ENCODE data around the gene KARS1. TPM values are rescaled to one million over a fixed set of nuclear protein-coding genes. Genes with fewer than 3 reads are reported as not detected.

KARS1 gene
- 100 to 1,000 TPM; 118 to 130 (median 121) TPM for total RNA-seq

DNA sequence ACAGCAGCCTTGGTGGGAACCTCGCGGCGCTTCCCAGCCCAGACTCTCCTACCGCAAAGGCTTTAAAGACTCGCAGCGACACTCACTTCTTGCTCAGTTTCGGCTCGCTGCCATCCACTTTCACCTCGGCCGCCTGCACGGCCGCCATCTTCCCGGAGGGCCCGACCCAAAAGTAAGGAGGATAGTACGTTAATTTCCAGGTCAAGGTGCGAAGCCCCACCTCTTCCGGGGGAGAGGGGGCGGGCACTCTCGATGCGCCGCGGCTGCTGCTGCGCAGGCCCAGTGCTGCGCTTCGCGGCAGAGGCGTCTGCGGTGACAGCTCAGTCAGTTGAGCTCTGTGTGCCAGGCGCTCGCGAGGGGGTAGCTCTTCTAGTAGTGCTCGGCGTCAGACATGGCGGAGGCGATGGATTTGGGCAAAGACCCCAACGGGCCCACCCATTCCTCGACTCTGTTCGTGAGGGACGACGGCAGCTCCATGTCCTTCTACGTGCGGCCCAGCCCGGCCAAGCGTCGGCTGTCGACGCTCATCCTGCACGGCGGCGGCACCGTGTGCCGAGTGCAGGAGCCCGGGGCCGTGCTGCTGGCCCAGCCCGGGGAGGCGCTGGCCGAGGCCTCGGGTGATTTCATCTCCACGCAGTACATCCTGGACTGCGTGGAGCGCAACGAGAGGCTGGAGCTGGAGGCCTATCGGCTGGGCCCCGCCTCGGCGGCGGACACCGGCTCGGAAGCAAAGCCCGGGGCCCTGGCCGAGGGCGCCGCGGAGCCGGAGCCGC, at the start of gene KARS1, which contains the start of gene TERF2IP:
TSS of gene KARS1 (minus strand) at position 174 of the 773 bp plus-strand sequence. CDS start at position 148, 26 bp downstream.
TSS of gene TERF2IP (plus strand) at position 282 of the 773 bp plus-strand sequence. CDS start at position 392, 110 bp downstream.
- TF ChIP-seq POLR2AphosphoS5 (IDR thresholded peaks at IDR 0.05), result peak; percentile 97
- TF ChIP-seq POLR2A (IDR thresholded peaks at IDR 0.05), result peak; percentile 91 to 94
- TF ChIP-seq, protein P1, sequence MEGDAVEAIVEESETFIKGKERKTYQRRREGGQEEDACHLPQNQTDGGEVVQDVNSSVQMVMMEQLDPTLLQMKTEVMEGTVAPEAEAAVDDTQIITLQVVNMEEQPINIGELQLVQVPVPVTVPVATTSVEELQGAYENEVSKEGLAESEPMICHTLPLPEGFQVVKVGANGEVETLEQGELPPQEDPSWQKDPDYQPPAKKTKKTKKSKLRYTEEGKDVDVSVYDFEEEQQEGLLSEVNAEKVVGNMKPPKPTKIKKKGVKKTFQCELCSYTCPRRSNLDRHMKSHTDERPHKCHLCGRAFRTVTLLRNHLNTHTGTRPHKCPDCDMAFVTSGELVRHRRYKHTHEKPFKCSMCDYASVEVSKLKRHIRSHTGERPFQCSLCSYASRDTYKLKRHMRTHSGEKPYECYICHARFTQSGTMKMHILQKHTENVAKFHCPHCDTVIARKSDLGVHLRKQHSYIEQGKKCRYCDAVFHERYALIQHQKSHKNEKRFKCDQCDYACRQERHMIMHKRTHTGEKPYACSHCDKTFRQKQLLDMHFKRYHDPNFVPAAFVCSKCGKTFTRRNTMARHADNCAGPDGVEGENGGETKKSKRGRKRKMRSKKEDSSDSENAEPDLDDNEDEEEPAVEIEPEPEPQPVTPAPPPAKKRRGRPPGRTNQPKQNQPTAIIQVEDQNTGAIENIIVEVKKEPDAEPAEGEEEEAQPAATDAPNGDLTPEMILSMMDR (IDR thresholded peaks at IDR 0.05), result no peak
- no peak for TF ChIP-seq EP300 (IDR thresholded peaks at IDR 0.05)
- H3K4me3 ChIP-seq, result peak within 1 kb of the TSS; percentile 93 to 96
- WGBS, 2 donors (ENCODE audit: low coverage in 1 of 2), result 0% methylated on average over 13 of the region's 76 CpGs; no CpG with 5 or more reads in 1 of the 2 donors
- no peaks in the 10 kb centered on the region for H3K27me3 ChIP-seq
- H3K9me3 ChIP-seq, result no peaks in the 10 kb centered on the region
- H3K4me1 ChIP-seq, result peaks cover 0 to 74% (median 27%) of the 10 kb centered on the region in 3 donors
- peak within 1 kb of the TSS; percentile 91 to 99 (median 96) for H3K27ac ChIP-seq
- peak; percentile 97 for ATAC-seq
- peaks cover 0 to 32% of the 10 kb centered on the region in 2 donors for H3K36me3 ChIP-seq

GRCh38 chr16:75695708-75696107, 48.2 kb upstream of the KARS1 start:
- Histone ChIP-seq H3K36me3 (no peaks in the 10 kb centered on the region), H3K4me1 (no peaks in the 10 kb centered on the region), H3K27ac (no peak overlapping the region), H3K27me3 (no peaks in the 10 kb centered on the region), H3K9me3 (no peaks in the 10 kb centered on the region), H3K4me3 (no peak overlapping the region)
- 77 to 82% methylated on average over 6 of the region's 6 CpGs for WGBS, 2 donors (ENCODE audit: low coverage in 1 of 2)
- TF ChIP-seq EP300 (IDR thresholded peaks at IDR 0.05), result no peak
- TF ChIP-seq, protein P1 (IDR thresholded peaks at IDR 0.05), result peak in 1 of 4 experiments; percentile 19
- TF ChIP-seq POLR2A (IDR thresholded peaks at IDR 0.05), result no peak
- no peak for TF ChIP-seq POLR2AphosphoS5 (IDR thresholded peaks at IDR 0.05)
- no peak for ATAC-seq

DNA sequence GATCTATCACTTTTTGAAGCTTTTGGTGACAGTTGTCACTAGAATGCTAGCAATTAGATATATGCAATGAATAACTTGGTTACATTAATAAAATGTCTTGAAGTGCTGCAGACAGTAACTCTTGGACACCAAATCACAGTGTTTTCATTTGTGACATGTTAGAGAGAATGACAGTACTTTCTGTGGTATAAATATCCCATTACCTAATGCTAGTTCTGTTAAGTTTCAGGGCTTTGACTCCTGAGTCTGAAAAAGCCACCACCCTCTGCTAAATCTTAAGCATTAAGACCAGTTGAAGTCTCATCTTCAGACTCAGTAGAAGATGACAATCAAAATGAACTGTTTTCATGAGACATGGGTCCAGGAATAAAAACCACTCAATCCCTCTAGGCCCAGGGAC, 39.9 kb upstream of the KARS1 start:
- Histone ChIP-seq H3K4me1 (no peaks in the 10 kb centered on the region), H3K27me3 (no peaks in the 10 kb centered on the region), H3K27ac (no peak overlapping the region), H3K9me3 (no peaks in the 10 kb centered on the region), H3K36me3 (no peaks in the 10 kb centered on the region), H3K4me3 (no peak overlapping the region)
- TF ChIP-seq POLR2A (IDR thresholded peaks at IDR 0.05), result no peak
- TF ChIP-seq POLR2AphosphoS5 (IDR thresholded peaks at IDR 0.05), result no peak
- TF ChIP-seq, protein P1 (IDR thresholded peaks at IDR 0.05), result no peak
- TF ChIP-seq EP300 (IDR thresholded peaks at IDR 0.05), result no peak
- ATAC-seq, result no peak

GRCh38 chr16:75682308-75682707, 34.8 kb upstream of the KARS1 start:
- no peak overlapping the region for H3K27ac ChIP-seq
- no peaks in the 10 kb centered on the region for H3K9me3 ChIP-seq
- TF ChIP-seq EP300 (IDR thresholded peaks at IDR 0.05), result no peak
- TF ChIP-seq POLR2AphosphoS5 (IDR thresholded peaks at IDR 0.05), result no peak
- TF ChIP-seq, protein P1 (IDR thresholded peaks at IDR 0.05), result no peak
- no peak for TF ChIP-seq POLR2A (IDR thresholded peaks at IDR 0.05)
- H3K4me1 ChIP-seq, result no peaks in the 10 kb centered on the region
- 84 to 88% methylated on average over 11 to 14 of the region's 14 CpGs for WGBS, 2 donors (ENCODE audit: low coverage in 1 of 2)
- no peaks in the 10 kb centered on the region for H3K36me3 ChIP-seq
- no peaks in the 10 kb centered on the region for H3K27me3 ChIP-seq
- no peak overlapping the region for H3K4me3 ChIP-seq
- no peak for ATAC-seq

GRCh38 chr16:75679366-75679765, 31.9 kb upstream of the KARS1 start:
- TF ChIP-seq EP300 (IDR thresholded peaks at IDR 0.05), result no peak
- TF ChIP-seq POLR2A (IDR thresholded peaks at IDR 0.05), result no peak
- TF ChIP-seq, protein P1 (IDR thresholded peaks at IDR 0.05), result no peak
- no peak for TF ChIP-seq POLR2AphosphoS5 (IDR thresholded peaks at IDR 0.05)
- no peak overlapping the region for H3K4me3 ChIP-seq
- no peak for ATAC-seq
- H3K27ac ChIP-seq, result no peak overlapping the region
- 73 to 100% methylated on average over 3 of the region's 5 CpGs for WGBS, 2 donors (ENCODE audit: low coverage in 1 of 2)
- no peaks in the 10 kb centered on the region for H3K4me1 ChIP-seq
- H3K9me3 ChIP-seq, result no peaks in the 10 kb centered on the region
- no peaks in the 10 kb centered on the region for H3K36me3 ChIP-seq
- no peaks in the 10 kb centered on the region for H3K27me3 ChIP-seq

Data from gastroesophageal sphincter (tissue), 4 donors.